Measurements from ENCODE around the gene KRTAP5-10.
"Not testable (repeated sequence)": the region's sequence is repeated elsewhere in the genome, so short reads cannot be mapped to it uniquely, and the experiment has no call there.

Gene KRTAP5-10

DNA sequence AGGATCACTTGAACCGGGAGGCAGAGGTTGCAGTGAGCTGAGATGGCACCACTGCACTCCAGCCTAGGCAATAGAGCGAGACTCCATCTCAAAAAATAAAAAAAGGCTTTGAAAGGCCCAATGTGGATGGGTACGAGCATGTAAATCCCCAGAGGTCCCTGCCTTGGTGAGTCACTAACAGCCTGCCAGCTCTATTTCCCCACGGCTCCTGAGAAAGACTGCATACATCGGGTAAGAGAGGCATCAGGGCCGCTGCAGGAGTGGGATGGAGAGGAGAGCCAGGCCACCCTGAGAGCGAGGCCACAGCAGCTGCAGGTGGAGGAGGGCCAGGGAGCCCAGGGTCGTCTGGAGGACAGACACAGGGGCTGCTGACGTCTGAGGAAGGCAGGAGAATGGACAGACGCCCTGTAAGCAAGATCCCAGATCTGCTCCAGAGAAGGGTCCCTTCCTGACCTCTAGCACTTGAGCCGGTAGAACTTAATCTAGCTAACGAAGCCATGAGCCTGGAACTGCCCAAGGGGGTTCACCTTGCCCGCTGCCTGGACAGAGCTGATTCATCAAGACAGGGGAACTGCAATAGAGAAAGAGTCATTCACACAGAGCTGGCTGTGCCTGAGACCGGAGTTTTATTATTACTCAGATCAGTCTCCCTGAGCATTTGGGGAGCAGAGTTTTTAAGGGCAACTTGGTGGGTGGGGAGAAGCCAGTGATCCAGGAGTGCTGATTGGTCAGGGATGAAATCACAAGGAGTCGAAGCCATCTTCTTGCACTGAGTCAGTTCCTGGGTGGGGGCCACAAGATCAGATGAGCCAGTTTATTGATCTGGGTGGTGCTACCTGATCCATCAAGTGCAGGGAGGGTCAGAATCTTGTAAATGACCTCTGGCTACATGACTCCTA, 22.2 kb upstream of the KRTAP5-10 start:
- no peak for DNase-seq

DNA sequence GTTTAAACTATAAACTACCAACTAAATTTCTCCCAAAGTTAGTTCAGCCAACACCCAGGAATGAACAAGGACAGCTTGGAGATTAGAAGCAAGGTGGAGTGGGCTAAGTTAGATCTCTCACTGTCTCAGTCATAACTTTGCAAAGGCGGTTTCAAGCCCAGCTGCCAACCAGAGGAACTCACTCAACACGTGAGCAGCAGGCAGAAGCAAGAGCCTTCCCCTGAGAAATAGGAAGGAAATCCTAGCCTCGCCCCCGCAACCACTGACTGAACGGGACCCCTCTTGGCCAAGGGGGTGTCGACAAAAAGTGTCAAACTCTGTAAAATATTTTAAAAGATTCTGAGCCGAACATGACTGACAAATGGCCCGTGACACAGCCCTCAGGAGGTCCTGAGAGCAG, 21.5 kb upstream of the KRTAP5-10 start:
- DNase-seq = no peak

DNA sequence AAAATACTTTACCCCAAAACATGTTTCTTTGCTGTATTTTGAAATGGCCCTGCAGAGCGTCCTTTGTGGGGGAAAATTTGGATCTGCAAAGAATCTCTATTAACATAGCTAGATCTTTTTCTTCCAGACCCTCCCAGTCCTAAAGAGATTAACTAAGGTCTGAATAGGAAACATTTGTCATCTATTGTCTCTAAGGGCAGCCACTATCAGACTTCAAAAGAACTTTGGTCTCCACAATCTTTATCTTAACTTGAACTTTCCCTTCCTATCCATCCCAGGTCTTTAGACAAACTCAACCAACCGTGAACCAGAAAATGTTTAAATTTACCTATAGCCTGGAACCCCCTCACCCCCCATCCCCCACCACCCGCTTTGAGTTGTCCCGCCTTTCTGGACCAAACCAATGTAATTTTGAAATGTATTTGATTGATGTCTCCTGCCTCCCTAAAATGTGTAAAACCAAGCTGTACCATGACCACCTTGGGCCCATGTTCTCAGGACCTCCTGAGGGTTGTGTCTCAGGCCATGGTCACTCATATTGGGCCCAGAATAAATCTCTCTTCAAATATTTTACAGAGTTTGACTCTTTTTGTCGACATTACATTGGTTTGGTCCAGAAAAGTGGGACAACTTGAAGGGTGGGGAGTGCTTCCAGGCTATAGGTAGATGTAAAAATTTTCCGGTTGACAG, 20.7 kb upstream of the KRTAP5-10 start:
- no peak for DNase-seq

DNA sequence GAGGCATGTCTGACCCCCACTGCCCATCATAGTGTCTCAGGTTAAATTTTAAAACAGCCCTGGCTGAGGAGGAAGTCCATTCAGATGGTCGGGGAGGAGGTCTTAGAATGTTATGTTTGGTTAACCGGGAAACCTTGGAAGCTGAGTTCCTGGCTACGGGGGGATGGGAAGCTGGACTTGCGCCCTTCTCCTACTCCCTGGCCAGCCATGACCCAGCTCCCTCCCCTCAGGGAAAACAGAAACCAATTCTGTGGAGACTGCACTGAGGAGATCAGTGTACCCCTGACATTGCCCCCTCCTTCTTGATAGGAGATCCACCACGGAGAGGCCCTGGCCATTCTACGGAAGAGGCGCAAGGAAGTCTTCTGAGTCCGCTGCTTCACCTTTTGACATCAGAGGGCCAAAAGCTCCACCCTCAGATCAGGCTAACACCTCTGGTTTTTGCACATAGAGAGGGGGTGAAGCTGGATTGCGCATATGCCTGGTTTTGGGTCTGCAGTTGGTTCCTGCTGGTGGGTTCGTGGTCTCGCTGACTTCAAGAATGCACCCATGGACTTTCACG, 19.9 kb upstream of the KRTAP5-10 start:
- no peak for DNase-seq

DNA sequence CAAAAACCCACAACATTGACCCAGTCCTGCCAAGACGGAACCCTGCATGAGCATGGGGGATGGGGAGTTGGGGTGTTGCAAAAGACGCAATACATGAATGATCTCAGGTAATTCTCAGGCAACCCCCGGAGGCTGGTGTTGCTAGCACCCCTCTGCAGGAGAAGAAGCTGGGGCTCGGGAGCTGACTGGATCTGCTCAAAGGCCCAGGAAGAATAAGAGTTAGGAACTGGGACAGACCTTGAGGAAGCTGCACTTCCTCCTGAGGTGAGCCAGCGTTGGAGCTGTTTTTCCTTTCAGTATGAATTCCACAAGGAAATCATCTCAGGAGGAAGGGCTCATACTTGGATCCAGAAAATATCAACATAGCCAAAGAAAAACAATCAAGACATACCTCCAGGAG, 17.2 kb upstream of the KRTAP5-10 start, which contains the start of gene KRTAP5-9:
KRTAP5-9 (plus strand) TSS at position 301 of the 400 bp plus-strand sequence. CDS start 238 bp downstream, outside the sequence.
- DNase-seq = no peak

DNA sequence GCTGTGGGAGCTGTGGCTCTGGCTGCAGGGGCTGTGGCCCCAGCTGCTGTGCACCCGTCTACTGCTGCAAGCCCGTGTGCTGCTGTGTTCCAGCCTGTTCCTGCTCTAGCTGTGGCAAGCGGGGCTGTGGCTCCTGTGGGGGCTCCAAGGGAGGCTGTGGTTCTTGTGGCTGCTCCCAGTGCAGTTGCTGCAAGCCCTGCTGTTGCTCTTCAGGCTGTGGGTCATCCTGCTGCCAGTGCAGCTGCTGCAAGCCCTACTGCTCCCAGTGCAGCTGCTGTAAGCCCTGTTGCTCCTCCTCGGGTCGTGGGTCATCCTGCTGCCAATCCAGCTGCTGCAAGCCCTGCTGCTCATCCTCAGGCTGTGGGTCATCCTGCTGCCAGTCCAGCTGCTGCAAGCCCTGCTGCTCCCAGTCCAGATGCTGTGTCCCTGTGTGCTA, 16.6 kb upstream of the KRTAP5-10 start:
- no peak for DNase-seq

DNA sequence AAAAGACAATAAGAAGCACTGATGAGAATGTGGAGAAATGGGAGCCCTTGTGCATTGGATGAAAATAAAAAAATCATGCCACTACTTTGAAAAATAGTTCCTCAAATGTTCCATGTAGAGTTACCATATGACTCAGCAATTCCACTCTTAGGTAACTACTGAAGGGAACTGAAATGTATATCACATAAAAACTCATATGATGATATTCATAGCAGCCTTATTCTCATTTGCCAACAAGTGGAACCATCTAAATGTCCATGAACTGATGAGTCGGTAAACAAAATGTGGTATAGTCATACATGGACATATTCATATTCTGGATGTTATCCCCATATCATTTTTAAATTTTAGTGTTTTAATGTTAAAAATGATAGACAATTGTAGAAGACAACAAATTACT, 13.7 kb upstream of the KRTAP5-10 start:
- DNase-seq = no peak

DNA sequence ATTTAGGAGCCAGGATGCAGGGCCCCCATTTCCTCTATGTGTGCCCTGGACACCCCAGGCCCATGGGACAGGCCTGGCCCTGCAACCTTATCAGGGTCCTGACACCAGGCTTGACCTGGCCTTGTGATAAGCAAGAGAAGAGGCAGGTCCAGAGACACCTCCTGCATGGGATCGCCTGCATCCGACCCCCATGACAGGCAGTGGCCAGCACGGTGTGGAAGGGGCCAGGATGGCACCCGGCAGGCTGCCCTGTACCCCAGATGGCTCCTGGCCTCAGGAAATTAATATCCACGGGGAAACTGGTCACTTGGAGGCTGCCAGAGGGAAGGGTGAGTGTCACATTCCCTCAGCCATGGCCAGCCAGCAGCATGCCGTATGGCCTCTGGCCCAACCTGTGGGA, 10.4 kb upstream of the KRTAP5-10 start:
- DNase-seq = no peak

DNA sequence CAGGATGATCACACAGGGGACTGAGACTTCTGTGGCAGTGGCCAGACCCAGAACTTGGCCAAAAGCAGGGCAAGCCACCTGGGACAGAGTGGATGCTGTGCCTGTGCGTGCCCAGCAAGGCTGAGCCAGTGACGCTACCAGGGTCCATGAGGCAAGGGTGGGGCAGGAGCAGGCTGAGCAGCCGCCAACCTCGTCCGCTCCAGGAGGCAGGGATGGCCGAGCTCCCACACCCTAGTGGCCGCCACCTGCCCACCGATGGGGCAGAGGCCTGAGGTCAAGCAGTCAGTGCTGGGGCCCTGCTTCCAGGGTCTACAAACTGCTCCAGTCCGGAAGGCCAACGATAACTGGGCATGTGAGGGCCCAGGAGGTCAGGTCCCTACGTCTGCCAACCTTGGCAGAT, 9.9 kb upstream of the KRTAP5-10 start:
- no peak for DNase-seq

DNA sequence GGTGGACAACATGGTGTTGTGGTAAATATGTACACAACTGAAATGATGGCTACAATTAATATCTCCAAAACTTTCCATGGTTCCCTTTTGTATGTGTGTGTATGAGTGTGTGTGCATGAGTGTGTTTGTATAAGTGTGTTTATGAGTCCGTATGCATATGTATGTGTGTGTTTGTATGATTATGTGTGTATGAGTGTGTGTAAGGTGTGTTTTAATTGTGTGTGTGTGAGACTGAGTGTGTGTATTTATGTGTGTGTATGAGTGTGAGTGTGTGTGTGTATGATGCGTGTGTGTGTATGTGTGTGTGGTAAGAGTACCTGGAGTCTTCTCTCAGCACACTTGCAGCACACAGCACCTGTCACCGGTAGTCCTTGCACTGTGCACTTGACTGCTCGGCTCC, 9.3 kb upstream of the KRTAP5-10 start:
- no peak for DNase-seq

DNA sequence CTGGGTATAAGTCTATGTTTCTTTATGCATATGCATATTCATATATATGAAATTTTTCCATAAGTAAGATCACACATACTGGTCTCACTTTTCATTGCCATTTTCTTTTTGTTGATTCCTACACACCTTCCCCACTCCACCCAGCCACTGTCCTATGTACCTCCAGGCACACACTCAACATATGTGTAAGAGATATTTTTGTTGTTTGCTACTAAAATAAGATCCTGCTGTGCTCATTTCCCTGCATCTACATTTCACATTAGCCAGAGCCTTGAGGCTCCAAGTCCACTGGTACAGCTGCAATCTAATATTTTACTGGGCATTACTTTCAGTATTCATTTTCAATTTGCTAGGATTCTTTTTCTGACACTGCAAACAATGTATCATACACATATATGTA, 8.1 kb upstream of the KRTAP5-10 start:
- DNase-seq = no peak

DNA sequence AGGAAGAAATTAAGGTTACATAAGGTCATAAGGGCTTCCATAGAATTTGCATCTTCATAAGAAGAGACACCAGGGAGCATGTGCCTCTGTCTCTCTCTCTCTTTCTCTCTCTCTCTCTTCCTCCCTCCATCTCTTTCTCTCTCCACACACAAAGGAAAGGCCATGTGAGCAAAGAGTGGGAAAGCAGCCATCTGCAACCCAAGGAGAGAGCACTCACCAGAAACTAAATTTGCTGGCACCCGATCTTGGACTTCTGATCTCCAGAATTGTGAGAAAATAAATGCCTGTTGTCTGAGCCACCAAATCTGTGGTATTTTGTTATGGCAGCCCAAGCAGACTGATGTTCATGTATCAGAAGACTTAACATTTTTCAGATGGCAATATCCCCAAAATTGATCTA, 6.4 kb upstream of the KRTAP5-10 start:
- DNase-seq = no peak

DNA sequence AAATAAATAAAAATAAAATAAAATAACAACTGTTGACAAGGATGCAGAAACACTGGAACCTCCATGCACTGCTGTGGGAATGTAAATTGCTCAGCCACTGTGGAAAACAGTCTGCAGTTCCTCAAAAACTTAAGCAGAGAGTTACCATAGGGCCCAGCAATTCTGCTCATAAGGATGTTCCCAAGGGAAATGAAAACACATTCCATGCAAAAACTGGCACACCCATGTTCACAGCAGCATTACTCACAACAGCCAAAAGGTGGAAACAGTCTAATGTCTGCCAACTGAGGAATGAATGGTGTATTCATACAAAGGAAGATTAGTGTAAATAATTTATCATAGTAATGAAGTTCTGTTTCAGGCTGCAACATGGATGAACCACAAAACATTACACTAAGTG, 3.2 kb upstream of the KRTAP5-10 start:
- DNase-seq = no peak

DNA sequence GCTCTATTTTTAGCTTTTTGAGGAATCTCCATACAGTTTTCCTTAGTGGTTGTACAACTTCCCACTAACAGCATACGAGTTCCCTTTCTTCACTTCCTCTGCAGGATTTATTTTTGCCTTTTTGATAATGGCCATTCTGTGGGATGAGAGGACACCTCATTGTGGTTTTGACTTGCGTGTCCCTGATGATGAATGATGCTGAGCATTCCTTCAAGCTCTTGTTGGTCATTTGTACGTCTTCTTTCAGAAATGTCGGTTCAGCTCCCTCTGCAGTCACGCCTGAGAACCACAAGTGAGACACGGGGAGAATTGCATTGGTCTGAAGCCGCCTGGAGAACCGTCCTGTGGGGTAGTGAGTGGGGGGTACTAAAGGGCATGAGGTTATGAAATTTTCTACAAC, 2.0 kb upstream of the KRTAP5-10 start:
- DNase-seq = no peak

DNA sequence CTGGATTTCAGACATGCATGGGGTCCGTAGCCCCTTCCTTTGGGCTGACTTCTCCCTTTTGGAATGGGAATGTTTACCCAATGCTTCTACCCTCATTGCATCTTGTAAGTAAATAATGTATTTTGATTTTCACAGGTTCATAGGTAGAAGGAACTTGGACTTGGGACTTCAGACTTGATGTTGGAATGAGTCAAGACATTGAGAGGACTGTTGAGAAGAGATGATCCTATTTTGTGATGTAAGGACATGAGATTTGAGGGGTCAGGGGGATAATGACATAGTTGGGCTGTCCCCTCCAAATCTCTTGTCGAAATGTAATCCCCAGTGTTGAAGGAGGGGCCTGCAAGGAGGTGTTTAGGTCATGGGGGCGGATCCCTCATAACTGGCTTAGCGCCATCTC, 933 bp upstream of the KRTAP5-10 start:
- DNase-seq = no peak

DNA sequence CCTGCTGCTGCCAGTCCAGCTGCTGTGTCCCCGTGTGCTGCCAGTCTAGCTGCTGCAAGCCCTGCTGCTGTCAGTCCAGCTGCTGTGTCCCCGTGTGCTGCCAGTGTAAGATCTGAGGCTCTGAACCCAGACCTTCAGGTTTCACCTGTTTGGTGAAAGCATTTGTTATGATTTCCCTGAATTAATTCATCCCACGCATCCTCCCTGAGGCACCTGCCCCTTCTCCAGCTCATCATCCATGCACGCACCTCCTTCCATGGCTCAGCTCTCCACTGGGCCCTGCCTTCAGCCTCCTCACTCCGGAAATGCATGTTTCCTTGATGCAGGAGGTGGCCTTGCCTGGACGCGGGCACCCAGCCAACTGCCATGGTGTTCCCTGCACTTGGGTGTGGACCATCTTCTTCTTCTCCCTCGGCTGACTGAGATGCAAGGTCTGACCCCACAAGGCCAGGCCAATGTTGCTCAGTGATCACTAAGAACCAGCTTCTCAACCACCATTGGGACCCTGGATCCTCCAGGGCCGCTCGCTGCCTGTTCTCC, 788 bp downstream of the KRTAP5-10 start:
- DNase-seq = no peak

DNA sequence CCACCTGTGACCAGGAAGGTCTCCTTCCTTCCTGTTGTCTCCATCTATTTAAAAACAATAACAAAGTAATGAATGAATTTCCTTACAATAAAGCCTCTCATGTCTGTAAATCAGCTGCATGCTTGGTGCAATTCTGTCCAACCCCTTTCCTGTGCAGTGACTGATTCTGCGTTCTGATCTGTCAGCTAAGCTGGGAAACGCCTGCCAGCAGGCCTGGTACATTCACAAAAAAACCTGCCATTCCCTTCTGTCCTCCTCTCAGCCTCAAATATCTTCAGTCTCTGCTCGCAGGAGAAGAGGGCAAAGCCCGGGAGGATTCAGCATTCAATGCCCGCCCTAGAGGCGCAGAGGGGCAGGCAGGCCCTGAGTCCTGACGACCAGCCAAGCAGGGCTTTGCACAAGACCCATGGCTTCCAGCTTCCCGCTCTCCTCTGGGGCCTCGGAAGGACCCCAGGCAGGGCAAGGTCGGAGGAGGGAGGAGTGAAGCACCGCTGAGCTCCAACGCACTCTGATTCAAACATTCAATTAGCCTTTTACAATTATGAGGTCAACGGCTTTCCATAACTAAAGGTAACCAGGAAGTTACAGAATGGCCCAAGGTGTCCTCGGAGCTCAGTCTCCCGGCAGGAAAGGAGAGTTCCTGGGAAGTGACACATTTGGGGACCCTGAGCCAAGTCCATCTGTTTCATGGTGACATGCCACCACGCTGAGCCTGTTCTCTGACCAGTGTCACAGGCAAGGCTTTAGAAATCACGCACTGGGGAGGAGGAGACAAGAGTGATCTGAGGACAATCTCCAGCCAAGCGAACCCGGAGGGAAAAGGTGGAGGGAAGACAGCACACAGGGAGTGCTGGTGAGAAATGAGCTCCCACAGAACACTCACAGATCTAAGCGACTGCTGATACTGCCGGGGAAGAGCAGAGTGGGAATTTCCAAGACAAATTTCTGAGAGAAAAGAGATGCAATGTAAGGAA, 1.6 kb downstream of the KRTAP5-10 start:
- not testable (repeated sequence) for DNase-seq

DNA sequence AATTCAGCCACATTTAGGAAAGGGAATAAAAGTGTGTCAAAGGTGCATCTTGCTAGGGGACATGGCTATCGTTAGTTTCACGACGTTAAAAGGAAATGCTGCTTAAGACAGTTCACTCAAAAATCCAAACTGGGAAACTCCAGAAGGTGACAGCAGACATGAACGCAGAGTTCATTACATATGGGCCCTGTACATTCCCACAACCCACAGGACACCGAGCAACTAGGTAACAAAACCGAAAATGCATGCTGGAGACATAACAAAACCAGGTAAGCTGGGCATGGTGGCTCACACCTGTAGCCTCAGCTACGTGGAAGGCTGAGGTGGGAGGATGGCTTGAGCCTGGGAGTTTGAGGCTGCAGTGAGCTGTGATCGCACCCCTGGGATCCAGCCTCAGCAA, 2.3 kb downstream of the KRTAP5-10 start:
- DNase-seq = not testable (repeated sequence)

DNA sequence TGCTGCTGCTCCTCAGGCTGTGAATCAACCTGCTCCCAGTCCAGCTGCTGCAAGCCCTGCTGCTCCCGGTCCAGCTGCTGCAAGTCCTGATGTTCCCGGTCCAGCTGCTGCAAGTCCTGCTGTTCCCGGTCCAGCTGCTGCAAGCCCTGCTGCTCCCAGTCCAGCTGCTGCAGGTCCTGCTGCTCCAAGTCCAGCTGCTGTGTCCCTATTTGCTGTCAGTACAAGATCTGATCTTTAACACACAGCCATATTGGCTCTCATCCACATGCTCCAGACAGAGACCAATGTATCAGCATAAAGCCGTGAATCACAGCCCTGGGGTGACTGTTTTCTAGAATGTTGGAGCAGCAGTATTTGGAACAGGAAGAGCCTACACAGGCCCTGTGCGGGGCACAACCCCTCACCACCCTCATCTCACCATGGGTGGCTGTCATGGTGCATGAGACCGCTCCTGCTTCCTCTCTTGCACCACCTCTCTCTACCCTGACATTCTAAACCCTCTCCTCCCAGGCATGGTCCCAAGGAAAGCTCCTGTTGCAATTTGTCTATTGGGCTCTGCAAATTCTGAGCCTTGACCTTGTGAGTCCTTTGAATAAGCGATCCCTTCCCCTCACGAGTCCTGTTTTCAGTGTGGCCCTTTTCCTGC, 3.5 kb downstream of the KRTAP5-10 start:
- DNase-seq = no peak

DNA sequence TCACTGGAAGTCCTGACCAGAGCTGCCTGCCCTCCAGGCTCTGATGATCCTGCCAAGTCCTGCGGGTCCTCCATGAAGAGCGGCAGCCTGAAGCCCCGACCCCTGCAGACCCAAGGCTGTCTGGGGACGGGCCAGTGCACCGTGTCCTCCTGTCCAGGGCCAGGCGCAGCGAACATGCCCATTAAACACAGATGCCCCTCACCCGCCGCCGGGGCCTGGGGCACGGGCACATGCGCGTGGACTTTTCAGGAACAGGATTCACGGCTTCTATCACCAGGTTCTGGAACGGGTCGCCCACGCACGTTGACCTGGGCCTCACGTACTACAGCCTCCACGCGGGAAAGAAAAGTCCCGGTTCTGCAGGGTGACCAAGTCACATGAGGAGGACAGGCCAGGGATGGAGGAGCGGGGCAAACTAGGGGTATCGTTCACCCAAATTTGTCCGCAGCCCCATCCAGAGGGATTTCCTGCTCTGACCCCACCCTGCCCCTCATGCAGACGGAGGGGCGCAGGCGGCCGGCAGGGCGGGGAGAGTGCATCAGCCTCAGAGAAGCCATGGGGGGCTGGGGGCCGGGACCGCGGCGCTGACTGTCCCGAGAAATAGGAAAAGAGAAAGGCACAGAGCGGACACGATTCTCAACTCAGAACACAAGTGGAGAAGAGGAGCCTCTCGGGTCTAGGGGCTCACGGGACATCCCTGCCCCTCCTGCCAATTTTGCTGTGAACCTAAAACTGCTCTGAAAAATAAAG, 5.9 kb downstream of the KRTAP5-10 start:
- not testable (repeated sequence) for DNase-seq

DNA sequence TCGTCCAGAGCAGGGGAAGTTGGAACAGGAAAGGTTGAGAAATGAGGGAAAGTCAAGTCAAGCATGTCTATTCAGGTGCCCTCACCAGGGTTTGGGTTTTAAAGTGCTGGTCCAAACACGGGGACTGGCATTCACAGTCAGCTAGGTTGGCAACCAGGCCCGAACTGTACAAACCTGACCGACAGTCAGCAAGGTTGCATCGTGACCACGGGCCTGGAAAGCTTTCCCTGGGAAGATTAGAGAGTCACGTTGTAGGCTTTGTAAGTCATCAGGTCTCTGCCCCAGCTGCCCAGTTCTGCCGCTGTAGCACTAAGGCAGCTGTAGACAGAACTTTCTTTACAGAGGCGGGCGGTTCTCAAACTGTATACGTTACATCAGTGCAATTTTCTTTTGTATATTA, 7.4 kb downstream of the KRTAP5-10 start:
- DNase-seq = no peak

Measured in CD4-positive, alpha-beta T cell treated with Interleukin-17A for 4 hours (primary cell).